Pancreas (tissue), 10 donors: Measurements from ENCODE around the gene PRR5L. TPM values are rescaled to one million over a fixed set of nuclear protein-coding genes. Genes with fewer than 3 reads are reported as not detected.

Experiments
- ATAC-seq, 4 donors: fragments of 200-7000 bp; cut with Tn5 transposase; one replicate each; pipeline versions ENCODE4 v1.8.0 to v1.9.1; 2020; ENCODE audit warnings: mild to moderate bottlenecking in 4 of 4, moderate library complexity in 4 of 4
- DNase-seq, 6 donors: peaks; one replicate each; pipeline ENCODE4 v3.0.0-alpha.2; 2020
- FAIRE-seq: peaks from 2 replicates; lab custom pipeline; 2012; peaks lifted over from hg19 to GRCh38; lab: Jason Lieb, UNC
- H3K27ac ChIP-seq, 4 donors: fragments of 200-600 bp; sonication (generic); 1 replicate in 3 of 4; 2 replicates in 1 of 4; pipeline versions ENCODE4 v1.5.0 to v1.8.0; 2020
- H3K27me3 ChIP-seq, 4 donors: fragments of 200-600 bp; one replicate each; pipeline ENCODE4 v1.8.0; 2021
- H3K36me3 ChIP-seq, 3 donors: fragments of 200-600 bp; sonication (generic) in 1 of 3; one replicate each; pipeline versions ENCODE4 v1.5.0 to v1.8.0; 2020 to 2021
- H3K4me1 ChIP-seq, 3 donors: fragments of 200-600 bp; one replicate each; pipeline ENCODE4 v1.8.0; 2021
- H3K4me3 ChIP-seq, 4 donors: fragments of 200-600 bp; sonication (generic) in 2 of 4; one replicate each; pipeline versions ENCODE4 v1.5.0 to v1.8.0; 2020 to 2021
- H3K9me3 ChIP-seq, 4 donors: fragments of 200-600 bp; one replicate each; pipeline ENCODE4 v1.8.0; 2021
- WGBS, 2 donors: extraction: QIAGEN DNeasy Blood & Tissue Kit; methylation state at CpG; one replicate each; pipeline ENCODE4 v1.1.7; 2013; 5-methylcytosine and 5-hydroxymethylcytosine counted together
- intact Hi-C, 3 donors: fragments of 100-400 bp; cut with DNase I; formaldehyde crosslinking; loops; one replicate each; pipeline versions ENCODE4 v1.11.1 to v1.14.2; 2022
- polyA plus RNA-seq, 2 donors: library from polyadenylated mRNA; stranded (reverse); fragments of 200-250 nt; gene quantifications; one replicate each; pipeline ENCODE4 v1.2.3, GENCODE V29; 2013
- total RNA-seq, 6 donors: library from RNA; stranded (reverse); fragmentation: NEBNext Ultra II Directional in 4 of 6; extraction: Animal tissue kit (Norgen Biotek cat#: 25700) in 4 of 6; gene quantifications; one replicate each; pipeline versions ENCODE4 v1.2.1 to v1.2.4, GENCODE V29; 2021 to 2023
- TF ChIP-seq, protein P1 (sequence below), 4 donors: fragments of 200-600 bp; sonication (generic) in 3 of 4; IDR thresholded peaks; one replicate each; pipeline versions ENCODE4 v1.5.0 to v1.8.0; 2021; ENCODE audit warnings: antibody characterized with exemption in 4 of 4
- donor health status: healthy with polysubstance abuse.
- donor health status: DM: no; HTN: no; CAD: no; lungs with moderate emphysema.
- donor health status: DM: no; HTN: no; CAD: no.
- donor health status: control.
- donor health status: control.
- donor health status: Bipolar disorder and iron deficiency.
- donor health status: DM: yes; HTN: yes; CAD: no.
- donor health status: DM: no; HTN: no; CAD: no.
- donor health status: DM: no; HTN: no; CAD: no.
- donor health status: DM: yes; HTN: yes; CAD: no.

PRR5L gene
- total and polyA plus RNA-seq, 8 donors, result 1.3 to 9.0 (median 2.2) TPM

GRCh38 chr11:36400766-36401455 lies 104.8 kb downstream of the PRR5L start:
- Histone ChIP-seq H3K4me1 (no peaks in the 10 kb centered on the region), H3K4me3 (no peak overlapping the region), H3K36me3 (no peaks in the 10 kb centered on the region), H3K27ac (no peak overlapping the region), H3K9me3 (no peaks in the 10 kb centered on the region), H3K27me3 (no peaks in the 10 kb centered on the region)
- intact Hi-C loops, result no loop called here
- WGBS, 2 donors, result 85 to 87% methylated on average over 21 of the region's 21 CpGs
- ATAC-seq (no peak), FAIRE-seq (no peak), DNase-seq (no peak)
- TF ChIP-seq, protein P1, sequence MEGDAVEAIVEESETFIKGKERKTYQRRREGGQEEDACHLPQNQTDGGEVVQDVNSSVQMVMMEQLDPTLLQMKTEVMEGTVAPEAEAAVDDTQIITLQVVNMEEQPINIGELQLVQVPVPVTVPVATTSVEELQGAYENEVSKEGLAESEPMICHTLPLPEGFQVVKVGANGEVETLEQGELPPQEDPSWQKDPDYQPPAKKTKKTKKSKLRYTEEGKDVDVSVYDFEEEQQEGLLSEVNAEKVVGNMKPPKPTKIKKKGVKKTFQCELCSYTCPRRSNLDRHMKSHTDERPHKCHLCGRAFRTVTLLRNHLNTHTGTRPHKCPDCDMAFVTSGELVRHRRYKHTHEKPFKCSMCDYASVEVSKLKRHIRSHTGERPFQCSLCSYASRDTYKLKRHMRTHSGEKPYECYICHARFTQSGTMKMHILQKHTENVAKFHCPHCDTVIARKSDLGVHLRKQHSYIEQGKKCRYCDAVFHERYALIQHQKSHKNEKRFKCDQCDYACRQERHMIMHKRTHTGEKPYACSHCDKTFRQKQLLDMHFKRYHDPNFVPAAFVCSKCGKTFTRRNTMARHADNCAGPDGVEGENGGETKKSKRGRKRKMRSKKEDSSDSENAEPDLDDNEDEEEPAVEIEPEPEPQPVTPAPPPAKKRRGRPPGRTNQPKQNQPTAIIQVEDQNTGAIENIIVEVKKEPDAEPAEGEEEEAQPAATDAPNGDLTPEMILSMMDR (IDR thresholded peaks at IDR 0.05), result no peak

GRCh38 chr11:36402568-36403170 lies 106.6 kb downstream of the PRR5L start:
- ATAC-seq (no peak), DNase-seq (no peak), FAIRE-seq (no peak)
- Histone ChIP-seq H3K4me1 (no peaks in the 10 kb centered on the region), H3K9me3 (no peaks in the 10 kb centered on the region), H3K4me3 (no peak overlapping the region), H3K27me3 (no peaks in the 10 kb centered on the region), H3K27ac (no peak overlapping the region), H3K36me3 (no peaks in the 10 kb centered on the region)
- WGBS, 2 donors, result 69 to 83% methylated on average over 11 of the region's 11 CpGs
- intact Hi-C loops, result no loop called here
- TF ChIP-seq, protein P1 (IDR thresholded peaks at IDR 0.05), result no peak

GRCh38 chr11:36403661-36404060 lies 107.6 kb downstream of the PRR5L start:
- no peak for ATAC-seq
- Histone ChIP-seq H3K27ac (no peak overlapping the region), H3K4me3 (no peak overlapping the region), H3K9me3 (no peaks in the 10 kb centered on the region), H3K27me3 (no peaks in the 10 kb centered on the region), H3K36me3 (no peaks in the 10 kb centered on the region), H3K4me1 (no peaks in the 10 kb centered on the region)
- intact Hi-C loops, result no loop called here
- TF ChIP-seq, protein P1 (IDR thresholded peaks at IDR 0.05), result no peak
- FAIRE-seq, result no peak
- WGBS, 2 donors, result 76 to 89% methylated on average over 1 of the region's 1 CpG
- no peak for DNase-seq

DNA sequence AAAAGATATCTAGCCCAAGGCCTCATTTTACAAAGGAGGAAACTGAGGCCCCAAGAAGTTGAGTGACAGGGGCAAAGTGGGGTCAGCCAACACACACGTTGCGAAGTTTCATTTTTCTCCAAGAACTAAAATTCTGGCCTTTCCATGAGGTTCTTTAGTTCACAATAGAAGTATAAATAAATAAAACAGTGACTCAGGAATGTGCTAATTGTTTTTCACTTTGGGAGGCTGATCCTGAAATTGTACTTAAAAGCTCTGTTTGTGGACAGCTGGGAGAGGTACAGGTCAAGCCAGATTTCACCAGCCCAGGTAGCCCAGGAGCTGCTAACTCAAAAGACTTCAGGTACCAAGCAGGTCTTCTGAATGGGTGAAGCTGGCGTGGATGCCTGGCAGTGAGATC lies 108.7 kb downstream of the PRR5L start:
- TF ChIP-seq, protein P1 (IDR thresholded peaks at IDR 0.05), result no peak
- ATAC-seq (no peak), DNase-seq (no peak), FAIRE-seq (no peak)
- intact Hi-C loops, result no loop called here
- Histone ChIP-seq H3K4me1 (no peaks in the 10 kb centered on the region), H3K36me3 (no peaks in the 10 kb centered on the region), H3K4me3 (no peak overlapping the region), H3K27me3 (no peaks in the 10 kb centered on the region), H3K9me3 (no peaks in the 10 kb centered on the region), H3K27ac (no peak overlapping the region)
- whole genome bisulfite sequencing, 2 donors, result 79 to 81% methylated on average over 3 of the region's 3 CpGs
